ENCODE measurements around the gene DOCK9.
A peak's percentile ranks its signal among the peaks of the same experiment; 100 is the strongest.

Gene DOCK9

DNA sequence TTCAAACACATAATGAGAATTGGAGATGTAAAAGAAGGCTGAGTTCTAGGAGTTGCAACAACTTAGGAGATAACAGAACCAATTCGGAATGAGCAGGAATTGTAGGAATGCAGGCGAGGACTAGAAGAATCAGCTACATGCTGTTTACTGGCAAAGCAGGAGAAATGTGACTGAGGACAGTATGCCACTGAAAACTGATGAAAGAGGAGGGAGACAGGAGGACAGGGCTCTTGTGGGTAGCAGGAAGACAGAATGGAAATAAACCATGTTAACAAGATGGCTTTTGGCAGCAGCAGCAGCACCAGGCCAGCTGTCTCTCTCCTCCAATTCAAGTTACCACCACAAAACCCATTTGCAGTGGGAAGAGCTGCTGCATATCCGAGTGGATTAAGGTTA, 134.4 kb downstream of the DOCK9 start:
- H3K4me3 ChIP-seq (ENCODE audit: low read depth, low read length) = no peak overlapping the region

DNA sequence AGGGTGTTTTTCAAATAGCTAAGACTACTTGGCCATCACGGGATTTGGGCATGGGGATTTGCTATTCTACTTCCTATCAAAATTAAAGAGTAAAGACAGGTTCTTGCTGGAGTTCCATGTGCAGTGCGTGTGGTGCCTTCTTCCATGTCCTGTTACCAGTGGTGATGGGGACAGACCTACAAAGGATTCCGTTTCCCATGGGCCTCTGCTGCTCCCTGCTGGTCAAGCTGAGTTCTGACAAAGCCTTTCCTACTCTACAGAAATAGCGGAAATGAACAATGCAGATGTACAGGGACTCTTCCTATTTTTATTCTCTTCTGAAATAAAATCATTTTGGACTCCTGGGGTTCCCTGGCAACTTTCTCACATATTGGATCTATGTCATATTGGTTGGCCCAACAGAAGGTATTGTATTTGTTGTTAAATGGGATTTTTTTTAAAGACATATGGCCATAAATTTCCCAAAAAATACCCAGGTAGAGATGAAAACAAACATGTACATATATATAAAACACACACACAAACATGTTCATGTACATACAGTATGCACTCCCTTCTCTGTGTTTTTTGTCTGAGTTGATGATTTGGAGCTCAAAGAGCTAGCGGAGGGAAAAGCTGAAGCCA, 134.9 kb downstream of the DOCK9 start:
- TF ChIP-seq, protein P1, sequence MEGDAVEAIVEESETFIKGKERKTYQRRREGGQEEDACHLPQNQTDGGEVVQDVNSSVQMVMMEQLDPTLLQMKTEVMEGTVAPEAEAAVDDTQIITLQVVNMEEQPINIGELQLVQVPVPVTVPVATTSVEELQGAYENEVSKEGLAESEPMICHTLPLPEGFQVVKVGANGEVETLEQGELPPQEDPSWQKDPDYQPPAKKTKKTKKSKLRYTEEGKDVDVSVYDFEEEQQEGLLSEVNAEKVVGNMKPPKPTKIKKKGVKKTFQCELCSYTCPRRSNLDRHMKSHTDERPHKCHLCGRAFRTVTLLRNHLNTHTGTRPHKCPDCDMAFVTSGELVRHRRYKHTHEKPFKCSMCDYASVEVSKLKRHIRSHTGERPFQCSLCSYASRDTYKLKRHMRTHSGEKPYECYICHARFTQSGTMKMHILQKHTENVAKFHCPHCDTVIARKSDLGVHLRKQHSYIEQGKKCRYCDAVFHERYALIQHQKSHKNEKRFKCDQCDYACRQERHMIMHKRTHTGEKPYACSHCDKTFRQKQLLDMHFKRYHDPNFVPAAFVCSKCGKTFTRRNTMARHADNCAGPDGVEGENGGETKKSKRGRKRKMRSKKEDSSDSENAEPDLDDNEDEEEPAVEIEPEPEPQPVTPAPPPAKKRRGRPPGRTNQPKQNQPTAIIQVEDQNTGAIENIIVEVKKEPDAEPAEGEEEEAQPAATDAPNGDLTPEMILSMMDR (IDR thresholded peaks at IDR 0.05; ENCODE audit: borderline replicate concordance, insufficient read depth, low read depth, low read length) = peak; percentile 85
- H3K4me3 ChIP-seq (ENCODE audit: low read depth, low read length) = no peak overlapping the region

More for the DNA sequence above, 134.4 kb downstream of the DOCK9 start:
- TF ChIP-seq, protein P1 (IDR thresholded peaks at IDR 0.05; ENCODE audit: borderline replicate concordance, insufficient read depth, low read depth, low read length) = no peak

DNA sequence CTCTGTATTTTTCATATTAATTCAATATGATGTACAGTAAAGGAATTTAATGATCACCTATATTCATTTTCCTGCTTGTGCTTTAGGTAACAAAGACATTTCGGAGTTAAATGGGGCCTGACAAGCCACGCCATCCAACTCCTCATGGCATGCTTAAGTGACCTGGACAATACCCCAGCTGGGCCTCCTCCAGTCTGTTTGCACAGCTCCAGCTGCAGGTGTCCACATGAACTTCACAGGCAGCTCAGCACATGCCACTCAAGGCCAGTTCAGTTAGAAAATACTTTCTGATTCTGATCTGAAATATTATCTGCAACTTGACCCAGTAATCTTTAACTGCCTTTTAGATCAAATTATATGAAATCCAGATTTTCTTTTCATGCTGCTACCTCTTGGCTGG, 135.8 kb downstream of the DOCK9 start:
- no peak overlapping the region for H3K4me3 ChIP-seq (ENCODE audit: low read depth, low read length)
- TF ChIP-seq, protein P1 (IDR thresholded peaks at IDR 0.05; ENCODE audit: borderline replicate concordance, insufficient read depth, low read depth, low read length) = no peak

DNA sequence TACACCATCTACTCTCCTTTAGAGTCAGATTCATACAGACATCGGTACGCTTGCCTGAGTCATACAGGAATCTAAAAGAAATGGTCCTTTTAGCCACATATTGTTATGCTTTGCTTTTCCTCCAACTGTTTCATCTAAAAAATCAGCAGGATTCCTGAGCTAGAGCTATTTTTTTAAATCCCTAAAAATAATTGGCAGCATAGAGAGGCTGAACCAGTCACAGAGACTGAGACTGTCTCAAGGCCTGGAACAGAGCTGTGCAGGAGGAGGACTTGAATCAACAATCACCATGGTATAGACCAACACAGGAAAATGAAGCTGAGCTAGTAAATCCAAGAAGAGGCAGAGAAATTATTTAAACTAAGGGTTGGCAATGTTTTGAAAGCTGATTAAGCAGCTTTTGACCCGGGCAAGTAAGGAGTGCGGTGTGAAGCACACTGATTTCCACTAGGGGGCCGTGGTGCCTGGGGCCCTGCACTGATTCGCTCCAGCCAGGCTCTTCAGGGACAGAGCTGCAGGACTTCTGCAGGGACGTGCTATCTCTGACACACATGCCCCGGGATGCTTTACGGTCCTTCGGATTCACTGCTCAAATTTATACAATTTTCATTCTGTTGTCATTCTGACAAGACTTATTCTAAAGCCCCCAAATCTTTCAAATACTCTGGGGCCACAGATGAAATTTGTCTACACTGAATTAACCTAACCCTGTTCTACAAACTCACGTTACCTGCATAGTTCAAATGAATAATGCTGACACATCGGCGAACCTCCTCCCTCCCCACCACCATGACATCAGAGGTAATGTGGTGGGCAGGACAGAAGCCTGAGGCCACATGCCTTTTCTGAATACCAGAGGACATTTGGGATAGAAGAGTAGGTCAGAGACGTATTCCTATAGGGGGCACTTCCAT, 137.8 kb downstream of the DOCK9 start:
- H3K4me3 ChIP-seq (ENCODE audit: low read depth, low read length) = no peak overlapping the region
- TF ChIP-seq, protein P1 (IDR thresholded peaks at IDR 0.05; ENCODE audit: borderline replicate concordance, insufficient read depth, low read depth, low read length) = peak; percentile 94

DNA sequence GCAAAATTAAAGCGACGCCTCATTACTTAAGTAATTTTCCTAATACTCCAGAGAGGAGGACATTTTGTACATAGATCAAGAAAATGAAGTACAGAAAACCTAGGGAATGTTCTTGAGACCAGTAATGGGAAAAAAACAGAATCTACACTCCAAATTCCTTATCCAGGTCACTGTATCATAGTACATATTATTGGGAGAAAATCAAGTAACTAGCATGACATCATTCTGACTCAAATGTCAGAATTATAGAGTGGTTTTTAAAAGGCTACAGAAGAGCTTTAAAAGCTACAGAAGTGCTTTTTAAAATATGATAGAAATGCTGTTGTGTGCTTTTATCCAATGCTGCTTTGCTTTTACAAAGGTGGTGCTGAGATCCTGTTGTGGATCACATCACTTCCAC, 139.1 kb downstream of the DOCK9 start:
- TF ChIP-seq, protein P1 (IDR thresholded peaks at IDR 0.05; ENCODE audit: borderline replicate concordance, insufficient read depth, low read depth, low read length) = no peak

DNA sequence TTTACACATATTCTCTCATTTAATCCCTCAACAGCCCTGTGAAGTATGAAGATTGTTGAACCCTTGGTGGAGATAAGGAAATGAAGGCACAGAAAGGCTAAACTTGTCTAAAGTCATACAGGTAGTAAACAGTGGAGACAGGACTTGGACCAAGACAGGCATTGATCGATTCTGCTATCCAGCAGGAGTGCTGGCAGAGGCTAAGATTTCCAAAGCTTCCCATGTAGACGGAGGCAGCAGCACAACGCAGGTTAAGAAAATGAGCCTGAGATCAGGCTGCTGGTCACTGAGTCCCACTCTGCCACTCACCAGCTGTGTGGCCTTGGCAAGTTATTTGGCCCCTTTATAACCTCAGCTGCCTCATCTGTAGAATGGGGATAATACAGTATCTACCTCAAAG, 140.0 kb downstream of the DOCK9 start:
- TF ChIP-seq, protein P1 (IDR thresholded peaks at IDR 0.05; ENCODE audit: borderline replicate concordance, insufficient read depth, low read depth, low read length) = no peak
- H3K4me3 ChIP-seq (ENCODE audit: low read depth, low read length) = no peak overlapping the region

More for the DNA sequence above, 139.1 kb downstream of the DOCK9 start:
- no peak overlapping the region for H3K4me3 ChIP-seq (ENCODE audit: low read depth, low read length)
